Ramos (cell line): ENCODE results near the gene DLGAP4.

Source experiments
- in situ Hi-C: fragments of 300-500 bp; cut with MboI; formaldehyde crosslinking; loops from one replicate; pipeline ENCODE4 v1.14.3; 2022; ENCODE audit warnings: low sequenced_read_pairs; ENCODE audit not compliant: unreplicated experiment

The DLGAP4 gene

GRCh38 chr20:36307412-36308325 lies 1.5 kb downstream of the DLGAP4 start:
- in situ Hi-C loops = no loop called here

- in situ Hi-C loops = no loop called here
Measured at GRCh38 chr20:36308353-36308752, 2.2 kb downstream of the DLGAP4 start.

DNA sequence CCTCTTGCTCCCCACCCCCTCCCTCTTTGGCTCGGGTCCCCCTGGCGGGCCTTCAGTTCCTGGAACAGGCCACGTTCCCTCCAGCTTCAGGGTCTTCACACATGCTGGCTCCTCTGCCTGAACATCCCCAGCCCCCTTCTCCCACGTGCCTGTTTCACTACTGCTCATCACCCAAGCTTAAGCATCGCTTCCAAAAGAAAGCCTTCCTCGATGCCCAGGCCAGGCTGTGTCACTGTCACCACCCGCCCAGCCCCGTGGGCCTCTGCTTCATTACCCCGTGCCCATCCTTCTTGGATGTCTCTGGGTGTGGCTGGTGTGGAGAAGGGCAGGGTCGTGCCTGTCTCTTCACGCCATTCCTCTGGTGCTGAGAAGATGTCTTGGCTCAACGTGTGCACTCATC lies 2.8 kb downstream of the DLGAP4 start:
- in situ Hi-C loops = no loop called here

GRCh38 chr20:36309643-36310042 lies 3.5 kb downstream of the DLGAP4 start:
- in situ Hi-C loops = no loop called here

DNA sequence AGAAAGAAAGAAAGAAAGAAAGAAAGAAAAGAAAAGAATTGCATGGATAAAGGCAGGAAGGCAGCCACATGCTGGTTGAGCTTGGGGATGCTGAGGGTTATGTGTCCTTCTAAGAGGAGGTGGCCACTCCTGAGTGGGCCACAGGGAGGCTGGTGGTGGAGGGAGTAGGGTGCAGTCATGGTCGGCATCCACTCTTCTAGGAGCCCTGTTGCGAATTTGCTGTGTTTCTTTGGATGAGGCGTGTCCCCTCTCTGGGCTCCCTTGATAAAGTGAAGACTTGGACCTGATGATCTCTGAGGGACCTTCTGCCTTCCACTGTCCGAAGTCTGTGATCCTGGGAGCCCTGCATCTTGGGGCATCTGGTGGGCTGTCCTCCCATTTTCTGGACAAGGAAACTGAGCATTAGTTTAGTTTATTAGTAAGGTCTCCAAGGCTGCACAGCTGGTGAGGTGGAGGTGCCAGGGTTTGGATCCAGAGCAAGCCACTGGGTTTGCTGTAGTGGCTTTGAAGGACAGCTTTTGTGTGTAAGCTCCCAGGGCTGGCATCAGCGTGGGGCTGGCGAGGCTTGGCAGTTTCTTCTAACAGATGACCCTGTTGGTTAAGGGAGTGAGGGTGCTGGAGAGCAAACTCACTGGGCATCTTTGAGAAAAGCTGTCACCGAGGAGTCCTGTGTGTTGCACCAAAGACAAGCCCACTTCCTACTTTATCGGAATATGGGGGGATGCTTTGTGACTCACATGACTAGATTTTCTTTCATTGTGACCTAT lies 4.3 kb downstream of the DLGAP4 start:
- in situ Hi-C loops = no loop called here

DNA sequence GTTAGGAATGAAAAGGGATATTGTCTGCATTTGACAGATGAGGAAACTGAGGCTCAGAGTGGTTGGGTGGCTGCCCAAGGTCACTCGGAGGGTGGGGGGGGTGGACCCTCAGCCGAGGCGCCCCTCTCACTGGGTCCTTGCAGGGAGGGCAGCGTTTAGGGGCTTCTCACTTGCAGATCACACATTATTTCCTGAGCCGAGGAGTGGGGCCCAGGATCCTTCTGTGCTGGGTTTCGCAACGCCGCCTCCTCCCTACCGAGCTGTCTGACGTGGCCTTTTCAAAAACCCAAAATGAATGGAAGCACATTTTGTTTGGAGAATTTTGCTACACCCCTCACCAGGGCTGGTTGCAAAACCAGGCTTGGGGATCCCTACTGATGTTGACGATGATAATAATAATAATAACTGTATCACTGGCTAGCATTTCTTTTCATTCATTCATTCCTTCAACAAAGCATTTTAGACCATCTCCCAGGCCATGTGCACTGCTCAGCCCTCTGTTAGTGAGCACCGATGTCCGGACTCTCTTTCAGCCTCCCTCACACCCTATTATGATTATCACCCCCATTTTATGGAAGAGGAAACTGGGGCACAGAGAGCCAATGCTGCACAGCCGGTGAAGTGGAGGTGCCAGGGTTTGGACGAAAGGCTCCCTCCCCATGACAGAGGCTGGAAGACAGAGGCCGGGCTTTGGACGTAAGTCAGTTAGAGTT lies 5.2 kb downstream of the DLGAP4 start:
- in situ Hi-C loops = no loop called here

DNA sequence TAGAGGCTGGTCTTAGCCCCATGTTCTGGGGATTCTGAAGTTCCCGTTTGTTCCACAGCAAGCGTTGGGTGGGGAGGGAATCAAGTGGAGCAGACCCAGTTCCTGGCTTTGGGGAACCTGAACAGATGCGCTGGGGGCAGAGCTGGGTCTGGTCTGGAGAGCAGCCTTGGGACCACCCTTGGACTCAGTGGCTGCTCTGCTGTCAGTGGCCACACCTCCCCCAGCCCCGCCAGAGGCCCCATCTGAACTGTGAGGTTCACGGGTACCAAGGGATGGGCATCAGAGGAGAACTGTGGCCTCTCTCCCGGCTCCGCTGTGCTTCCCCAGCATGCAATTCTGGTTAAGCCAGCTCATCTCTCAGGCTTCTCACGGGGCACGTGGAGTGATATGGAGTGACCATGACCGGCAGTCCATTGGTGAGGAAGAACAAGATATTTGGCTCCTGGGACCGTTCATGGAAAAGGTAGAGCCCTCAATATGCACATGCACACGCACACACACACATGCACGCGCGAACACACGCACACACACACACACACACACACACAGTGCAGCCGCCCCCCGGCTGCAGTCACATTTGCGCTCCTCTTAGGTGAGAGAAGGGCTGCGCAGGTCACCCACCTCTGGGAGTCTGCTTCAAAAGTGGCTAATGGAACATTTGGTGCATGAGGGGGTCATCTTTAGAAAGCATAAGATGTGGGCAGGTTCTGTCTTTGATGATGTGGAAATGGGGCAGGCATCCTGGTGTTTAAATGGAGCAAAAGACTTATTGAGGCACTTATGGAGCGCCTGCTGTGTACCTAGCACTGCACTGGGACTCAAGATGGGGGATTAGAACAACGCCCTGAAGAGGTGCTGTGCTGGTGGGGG lies 6.0 kb downstream of the DLGAP4 start:
- in situ Hi-C loops = no loop called here

DNA sequence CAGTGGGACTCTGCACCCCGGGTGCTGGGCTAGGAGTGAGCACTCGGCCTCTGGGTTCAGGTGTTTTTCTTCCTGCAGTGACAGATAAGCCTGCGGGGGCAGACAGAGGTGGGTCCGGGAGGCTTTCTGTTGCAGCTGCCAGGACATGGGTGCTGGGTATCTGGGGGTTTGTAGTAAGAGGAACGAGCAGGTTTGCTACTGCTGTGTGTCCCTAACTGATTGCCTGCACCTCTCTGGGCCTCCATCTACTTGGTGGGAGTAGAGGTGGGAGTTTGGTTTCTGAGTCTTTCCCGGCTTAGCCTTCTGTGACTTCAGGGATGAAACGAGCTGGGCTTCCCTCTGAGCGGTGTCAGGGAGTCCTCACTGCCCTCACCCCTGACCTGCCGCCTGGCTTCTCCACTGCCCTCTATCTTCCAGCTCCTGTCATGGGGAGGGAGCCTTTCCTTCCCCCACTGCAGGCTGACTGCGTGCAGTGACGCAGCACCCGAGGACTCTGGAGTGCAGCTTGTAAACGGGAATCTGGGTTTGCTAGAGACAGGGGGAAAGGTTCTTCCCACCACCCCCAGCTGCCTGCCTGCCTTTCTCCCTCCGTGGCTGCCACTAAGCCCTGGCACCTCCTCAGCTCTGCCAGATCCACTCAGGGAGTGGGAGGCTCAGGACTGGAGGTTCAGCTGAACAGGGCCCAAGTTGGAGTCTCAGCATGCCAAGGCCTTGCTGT lies 6.7 kb downstream of the DLGAP4 start:
- in situ Hi-C loops = no loop called here

- in situ Hi-C loops = no loop called here
Measured at GRCh38 chr20:36313476-36313875, 7.3 kb downstream of the DLGAP4 start.

GRCh38 chr20:36313926-36314325 lies 7.8 kb downstream of the DLGAP4 start:
- in situ Hi-C loops = no loop called here

DNA sequence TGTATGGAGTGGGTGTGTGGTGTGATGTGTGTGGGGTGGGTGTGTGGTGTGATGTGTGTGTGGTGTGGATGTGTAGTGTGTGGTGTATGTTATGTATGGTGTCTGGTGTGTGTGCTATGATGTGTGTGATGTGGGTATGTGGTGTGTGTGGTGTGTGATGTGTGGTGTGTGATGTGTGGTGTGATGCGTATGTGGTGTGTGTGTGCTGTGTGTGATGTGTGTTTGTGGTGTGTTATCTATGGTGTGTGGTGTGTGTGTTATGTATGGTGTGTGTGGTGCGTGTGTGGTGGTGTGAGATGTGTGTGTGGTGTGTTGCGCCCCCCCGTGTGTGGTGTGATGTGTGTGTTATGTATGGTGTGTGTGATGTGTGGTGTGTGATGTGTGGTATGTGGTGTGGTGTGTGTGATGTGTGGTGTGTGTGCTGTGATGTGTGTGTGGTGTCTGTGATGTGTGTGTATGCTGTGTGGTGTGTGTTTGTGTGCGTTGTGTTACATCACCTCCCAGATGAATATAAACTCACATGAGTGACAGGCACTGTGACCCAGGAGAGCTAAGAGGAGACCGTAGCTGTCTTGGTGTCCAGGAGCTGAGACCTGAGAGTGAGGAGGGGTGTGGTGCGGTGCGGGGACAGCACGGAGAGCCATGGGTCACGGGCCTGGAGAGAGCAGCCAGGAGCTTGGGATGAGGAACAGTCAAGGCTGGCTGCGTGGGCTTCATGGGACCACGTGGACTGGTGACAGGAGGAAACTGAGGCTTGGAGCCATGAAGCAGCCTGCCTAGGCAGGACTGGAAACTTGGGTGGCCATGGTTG lies 8.8 kb downstream of the DLGAP4 start:
- in situ Hi-C loops = no loop called here

DNA sequence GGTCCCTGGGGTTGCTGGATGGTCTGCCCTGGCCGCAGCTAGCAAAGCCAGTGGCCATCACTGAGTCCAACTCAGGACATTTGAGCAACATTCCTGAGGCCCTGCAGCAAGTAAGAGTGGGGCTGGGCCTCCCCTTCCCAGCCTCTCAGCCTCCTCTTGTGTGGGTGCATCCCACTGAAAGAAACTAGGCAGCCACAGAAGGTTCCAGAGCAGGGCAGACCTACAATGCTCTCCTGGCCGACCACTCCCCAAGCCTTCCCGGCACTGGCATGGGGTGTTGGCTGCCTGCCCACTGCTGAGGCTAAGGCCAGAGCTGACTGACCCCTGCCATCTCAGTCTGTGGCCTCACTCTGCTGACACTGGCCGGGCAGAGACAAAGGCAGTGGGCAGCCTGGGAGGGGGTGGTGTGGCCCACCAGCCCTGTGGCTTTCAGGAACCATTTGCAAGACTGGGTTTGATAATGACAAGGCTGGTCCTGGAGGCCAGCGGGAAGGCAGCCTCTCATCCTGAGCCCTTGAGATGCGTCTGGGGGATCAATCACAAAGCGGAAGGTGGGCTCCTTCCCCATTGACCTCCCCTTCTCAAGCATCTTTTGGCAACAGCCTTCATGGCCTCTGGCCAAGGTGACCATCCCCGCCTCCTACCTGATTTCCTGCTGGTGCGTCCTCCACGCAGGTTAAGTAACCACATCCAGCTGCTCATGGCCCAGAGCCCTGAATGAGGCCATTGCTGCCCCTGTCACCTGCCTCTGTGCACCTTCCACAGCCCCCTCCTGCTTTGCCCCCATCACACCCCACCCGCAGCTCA lies 9.6 kb downstream of the DLGAP4 start:
- in situ Hi-C loops = no loop called here

DNA sequence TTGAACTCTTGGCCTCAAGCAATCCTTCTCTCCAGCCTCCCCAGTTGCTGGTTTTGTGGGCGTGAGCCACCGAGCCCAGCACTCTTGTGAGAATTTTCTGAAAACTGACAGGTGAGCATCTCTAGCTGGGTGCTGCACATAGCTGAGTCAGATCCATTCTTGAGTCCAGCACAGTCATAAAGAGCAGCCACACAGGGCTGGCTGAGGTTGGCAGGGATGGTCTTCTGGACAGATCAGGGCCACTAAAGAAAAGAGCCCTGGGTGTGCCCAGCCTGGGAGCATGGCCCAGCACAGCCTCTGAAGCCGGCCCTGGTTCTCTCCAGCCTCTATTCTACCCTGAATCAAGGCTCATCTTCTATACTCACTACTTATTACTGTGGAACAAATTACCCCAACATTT lies 11.5 kb downstream of the DLGAP4 start:
- in situ Hi-C loops = no loop called here

GRCh38 chr20:36318166-36318565 lies 12.0 kb downstream of the DLGAP4 start:
- in situ Hi-C loops = no loop called here

- in situ Hi-C loops = no loop called here
Measured at GRCh38 chr20:36319356-36320260, 13.5 kb downstream of the DLGAP4 start.

- in situ Hi-C loops = no loop called here
Measured at GRCh38 chr20:36320261-36320897, 14.2 kb downstream of the DLGAP4 start.
